DMS 273 (cell line): ENCODE measurements around the gene HDAC10.

ENCODE experiments used
- DNase-seq: peaks from one replicate; lab custom pipeline; 2025; ENCODE audit not compliant: unreplicated experiment; lab: John Stamatoyannopoulos, UW

The HDAC10 gene

DNA sequence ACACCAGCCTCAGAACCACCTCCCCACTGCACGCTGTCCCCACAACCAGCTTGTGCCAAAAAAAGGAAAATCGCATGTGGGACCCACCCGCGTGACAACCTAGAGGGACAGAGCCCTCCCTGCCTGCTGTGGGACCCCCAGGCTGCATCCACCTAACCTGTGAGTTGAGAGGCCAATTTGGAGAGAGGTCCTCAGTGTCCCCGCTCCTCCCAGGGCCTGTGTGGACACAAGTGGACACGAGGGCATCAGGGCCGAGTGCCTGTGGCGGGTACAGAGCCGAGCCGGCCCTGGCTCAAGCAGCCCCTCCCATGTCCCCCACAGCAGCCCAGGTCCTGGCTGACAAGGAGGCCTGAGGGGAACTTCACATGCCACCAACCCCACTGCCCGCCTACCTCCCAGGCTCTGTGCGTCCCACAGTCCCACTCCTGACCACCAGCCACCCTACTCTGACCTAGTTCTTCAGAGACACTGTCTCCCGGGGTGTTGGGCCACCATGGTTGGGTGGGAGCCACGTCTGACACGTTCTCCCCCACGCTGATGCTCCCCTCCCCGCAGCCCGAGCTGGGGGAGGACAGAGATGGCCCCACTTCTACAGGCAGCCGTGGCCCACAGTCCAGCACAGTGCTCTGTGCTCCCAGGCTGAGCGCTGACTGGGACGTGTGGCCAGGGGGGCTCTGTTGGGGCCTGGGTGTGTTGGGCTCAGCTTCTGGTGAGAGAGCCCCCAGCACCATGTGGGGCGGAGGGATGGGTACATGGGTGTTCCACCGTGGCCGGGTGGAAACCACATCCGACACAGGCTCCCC, 31.1 kb downstream of the HDAC10 start:
- no peak for DNase-seq

DNA sequence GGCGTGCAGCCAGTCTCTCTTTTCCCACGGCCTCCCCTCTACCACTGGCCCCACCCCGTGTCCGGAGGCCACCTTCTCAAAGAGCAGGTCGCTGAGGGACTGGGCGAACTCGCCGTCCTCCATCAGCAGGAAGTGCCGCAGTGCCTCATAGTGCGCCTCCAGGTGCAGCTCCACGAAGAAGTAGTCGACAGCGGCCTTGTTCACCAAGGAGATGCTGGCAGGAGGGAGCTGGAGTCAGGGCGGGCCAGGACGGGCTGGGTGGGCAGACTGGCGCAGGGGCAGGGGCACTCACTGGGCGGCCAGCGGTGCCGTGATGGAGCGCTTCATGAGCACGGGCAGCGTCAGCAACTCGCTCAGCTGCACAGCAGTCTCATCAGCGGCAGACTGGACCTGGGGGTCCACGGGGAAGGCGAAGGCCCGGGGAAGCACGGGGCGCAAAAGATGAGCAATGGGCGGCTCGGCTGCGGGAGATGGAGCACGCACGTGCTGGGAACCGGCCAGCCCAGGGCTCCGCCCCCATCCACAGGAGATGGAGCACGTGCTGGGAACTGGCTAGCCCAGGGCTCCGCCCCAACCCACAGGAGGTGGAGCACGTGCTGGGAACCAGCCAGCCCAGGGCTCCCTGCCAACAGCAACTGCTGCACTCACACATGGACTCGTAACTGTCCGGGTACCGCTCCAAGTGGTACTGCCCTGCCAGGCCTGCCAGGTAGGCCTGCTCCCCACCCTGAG, 31.9 kb downstream of the HDAC10 start:
- peak; percentile 83 for DNase-seq

DNA sequence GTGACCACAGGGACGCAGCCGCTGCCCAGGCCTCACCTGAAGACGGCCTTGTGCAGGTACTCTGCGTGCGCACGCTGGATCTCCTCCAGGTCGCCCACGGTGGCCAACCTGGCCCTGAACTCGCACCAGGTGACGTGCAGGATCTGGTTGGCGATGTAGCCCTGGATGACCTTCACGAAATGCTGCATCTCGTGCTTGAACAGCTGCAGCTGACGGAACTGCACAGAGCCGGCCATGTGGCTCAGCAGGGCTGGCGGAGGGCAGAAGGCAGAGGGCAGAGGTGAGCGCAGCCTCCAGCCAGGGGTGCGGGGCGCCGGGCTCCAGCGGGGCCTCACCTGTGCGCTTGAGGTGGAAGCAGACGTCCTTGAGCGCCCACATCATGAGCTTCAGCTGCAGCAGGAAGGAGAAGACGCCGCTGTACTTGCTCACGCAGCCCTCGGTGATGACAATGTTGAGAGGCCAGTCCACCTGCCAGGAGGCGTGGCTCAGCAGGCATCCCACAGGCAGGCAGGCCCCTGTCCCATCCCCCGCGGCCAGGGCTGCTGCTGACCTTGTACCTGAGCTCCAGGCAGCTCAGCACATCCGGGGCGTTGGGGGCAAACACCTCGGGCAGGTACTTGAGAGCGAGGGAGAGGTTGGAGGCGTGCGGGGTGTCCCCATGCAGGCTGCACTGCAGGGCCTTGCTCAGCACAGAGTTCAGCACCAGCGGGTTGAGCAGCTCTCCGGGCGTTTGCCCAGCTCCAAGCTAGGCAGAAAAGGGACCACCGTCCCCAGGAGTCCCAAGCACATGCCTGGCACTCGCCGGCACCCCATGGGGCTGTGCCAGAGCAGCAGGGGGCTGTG, 32.7 kb downstream of the HDAC10 start:
- DNase-seq, result no peak

DNA sequence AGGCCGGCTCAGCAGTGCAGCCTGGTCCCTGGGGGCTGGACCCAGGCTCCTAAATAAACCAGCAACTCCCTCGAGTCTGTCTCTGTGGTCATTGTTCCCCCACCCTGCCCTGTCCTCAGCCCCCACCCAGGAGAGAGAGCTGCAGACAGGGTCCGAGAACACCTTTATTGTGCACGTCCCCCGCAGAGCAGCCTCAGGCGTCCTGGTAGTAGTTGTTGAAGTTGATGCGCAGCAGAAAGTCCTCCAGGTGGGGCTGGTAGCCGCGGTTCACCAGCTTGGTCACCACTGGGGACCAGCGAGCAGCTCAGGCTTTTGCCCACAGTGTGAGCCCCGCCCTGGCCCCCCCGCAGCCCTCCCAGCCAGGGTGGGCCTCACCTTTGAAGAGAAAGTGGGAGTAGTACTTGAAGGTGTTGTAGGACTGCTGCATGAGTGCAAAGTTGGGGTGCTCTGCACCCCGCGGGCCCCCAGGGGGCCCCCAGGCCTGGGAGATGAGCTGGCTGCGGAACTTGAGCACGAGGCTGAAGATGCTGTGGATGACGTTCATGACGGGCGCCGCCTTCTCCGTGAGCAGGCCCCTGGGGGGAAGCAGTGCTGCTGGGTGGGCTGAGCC, 33.4 kb downstream of the HDAC10 start:
- no peak for DNase-seq

DNA sequence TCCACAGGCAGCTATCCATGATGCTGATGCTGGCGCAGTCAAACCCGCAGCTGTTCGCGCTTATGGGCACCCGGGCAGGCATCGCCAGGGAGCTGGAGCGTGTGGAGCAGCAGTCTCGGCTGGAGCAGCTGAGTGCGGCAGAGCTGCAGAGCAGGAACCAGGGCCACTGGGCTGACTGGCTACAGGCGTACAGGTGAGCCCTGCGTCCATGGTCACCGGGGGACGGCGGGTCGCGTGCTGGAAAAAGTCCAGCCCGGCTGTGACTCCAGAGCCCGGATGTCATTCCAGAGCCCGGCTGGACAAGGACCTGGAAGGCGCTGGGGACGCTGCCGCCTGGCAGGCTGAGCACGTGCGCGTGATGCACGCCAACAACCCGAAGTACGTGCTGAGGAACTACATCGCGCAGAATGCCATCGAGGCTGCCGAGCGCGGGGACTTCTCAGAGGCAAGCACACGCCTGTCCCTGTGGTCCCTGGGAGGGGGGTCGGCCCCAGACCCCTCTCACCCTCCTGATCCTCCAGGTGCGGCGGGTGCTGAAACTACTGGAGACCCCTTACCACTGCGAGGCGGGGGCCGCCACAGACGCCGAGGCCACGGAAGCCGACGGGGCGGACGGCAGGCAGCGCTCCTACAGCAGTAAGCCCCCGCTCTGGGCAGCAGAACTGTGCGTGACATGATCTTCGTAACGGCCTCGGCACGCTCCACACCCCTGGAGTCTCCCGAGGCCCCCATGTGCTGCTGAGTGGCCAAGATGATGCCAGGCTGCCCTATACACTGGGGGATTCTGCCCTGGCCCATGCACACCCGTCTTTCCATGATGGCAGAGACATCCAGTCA, 34.2 kb downstream of the HDAC10 start:
- no peak for DNase-seq

DNA sequence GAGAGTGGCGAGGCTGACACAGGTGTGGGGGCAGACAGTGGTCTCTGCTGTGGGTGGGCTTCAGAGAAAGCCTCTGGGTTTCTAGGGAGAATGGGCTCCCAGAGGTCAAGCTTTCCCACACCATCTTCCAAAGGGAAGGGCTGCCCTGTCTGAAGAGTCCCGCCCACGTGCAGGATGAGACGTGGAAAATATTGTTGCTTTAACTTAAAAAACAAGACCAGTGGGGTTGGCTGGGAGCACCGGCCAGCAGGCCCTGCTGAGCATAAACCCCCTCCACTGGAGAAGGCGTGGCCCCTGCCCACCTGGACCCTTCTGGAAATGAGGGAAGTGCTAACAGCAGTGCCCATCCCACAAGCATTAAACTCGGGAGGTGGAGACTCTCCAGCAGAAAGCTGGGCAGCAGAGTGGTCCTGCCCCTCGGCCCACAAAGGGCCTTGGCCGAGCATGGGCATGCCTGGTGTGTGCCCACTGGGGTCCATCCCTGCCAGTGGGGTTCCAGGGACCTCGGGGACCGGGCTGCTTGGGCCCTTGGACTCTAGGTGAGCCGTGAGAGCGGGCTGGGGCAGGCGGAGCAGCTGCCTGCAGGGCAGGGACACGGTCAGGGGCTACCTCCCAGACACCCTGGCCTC, 34.9 kb downstream of the HDAC10 start:
- no peak for DNase-seq

DNA sequence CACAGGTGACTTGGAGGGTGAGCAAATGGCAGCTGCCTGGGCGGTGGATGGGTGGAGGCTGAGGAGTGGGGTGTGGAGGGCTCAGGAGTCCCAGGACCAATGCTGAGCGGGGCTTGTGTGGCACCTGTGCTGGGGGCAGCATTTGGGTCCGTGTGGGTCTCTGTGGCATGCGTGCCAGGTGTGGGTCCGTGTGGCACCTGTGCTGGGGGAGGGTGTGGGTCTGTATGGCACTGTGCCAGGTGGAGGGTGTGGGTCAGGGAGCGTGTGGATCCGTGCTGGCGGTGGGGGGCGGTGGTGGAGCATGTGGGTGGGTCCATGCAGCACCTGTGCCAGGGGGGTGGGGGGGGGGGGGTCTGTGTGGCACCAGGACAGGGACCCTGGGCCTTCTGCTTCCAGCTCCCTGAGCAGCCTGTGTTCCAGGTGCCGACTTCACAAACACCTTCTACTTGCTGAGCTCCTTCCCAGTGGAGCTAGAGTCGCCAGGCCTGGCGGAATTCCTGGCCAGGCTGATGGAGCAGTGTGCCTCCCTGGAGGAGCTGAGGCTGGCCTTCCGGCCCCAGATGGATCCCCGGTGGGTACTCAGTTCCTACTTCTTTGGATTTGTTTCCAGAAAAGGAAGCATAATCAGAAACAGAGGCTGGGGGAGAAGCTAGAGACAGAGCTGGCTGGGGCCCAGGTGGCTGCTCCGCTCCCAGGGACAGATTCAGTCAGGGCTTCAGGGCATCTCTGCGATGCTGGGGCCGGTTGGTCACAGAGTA, 35.6 kb downstream of the HDAC10 start:
- DNase-seq, result no peak

DNA sequence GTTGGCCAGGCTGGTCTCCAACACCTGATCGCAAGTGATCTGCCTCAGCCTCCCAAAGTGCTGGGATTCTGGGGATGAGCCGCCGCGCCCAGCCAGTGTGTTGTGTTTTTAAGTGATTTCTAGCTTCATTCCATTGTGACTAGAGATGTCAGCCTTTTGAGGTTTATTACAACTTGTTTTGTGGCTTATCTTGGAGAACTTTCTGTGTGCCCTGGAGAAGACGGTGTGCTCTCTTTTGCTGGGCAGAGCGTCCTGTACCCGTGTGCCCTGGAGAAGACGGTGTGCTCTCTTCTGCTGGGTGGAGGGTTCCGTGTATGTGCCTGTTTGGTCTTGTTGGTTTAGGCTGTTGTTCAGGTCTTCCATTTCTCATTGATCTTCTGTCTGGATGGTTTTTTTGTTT, 37.8 kb downstream of the HDAC10 start:
- DNase-seq, result no peak

DNA sequence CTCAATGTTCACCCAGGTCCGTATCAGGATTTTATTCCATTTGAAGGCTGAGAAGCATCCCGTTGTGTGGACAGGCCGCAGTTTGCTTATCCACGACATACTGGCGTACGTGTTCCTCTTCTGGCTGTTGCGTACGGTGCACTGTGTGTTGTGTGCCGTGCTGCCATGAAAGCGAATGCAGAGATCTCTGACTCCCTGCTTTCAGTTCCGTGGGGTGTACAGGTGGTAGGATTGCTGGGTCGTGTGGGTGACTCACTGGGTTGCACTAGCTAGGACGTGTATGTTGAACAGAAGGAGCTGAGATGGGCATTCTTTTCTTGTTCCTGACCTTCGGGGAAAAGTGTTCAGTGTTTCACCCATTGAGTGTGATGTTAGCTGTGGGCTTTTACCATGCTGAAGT, 39.9 kb downstream of the HDAC10 start:
- no peak for DNase-seq

DNA sequence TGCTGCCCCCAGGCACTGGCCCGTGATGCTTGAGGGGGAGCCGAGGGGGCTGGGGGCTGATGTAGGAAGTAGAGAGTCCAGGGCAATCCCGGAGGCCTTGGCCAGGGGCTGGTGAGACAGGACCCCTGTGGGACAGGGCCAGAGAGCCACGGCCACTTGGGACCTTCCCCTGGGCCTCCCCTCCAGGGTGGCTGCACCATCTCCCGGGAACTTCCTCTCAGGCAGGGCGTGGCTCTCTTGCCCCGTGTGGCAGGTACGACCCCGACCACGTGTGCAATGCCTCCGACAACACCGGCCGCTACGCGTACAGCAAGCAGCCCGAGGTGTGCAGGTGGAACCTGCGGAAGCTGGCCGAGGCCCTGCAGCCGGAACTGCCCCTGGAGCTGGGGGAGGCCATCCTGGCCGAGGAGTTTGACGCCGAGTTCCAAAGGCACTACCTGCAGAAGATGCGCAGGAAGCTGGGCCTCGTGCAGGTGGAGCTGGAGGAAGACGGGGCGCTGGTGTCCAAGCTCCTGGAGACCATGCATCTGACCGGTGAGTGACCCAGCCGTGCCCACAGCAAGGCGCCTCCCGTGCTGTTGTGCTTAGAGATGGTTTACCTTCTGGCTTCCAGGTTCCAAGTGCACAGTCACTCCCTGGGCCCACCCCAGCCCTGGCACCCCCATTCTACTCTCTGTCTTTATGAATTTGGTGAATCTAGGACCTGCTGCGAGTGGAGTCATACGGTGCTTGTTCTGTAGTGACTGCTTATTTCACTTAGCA, 40.5 kb downstream of the HDAC10 start:
- DNase-seq, result no peak

DNA sequence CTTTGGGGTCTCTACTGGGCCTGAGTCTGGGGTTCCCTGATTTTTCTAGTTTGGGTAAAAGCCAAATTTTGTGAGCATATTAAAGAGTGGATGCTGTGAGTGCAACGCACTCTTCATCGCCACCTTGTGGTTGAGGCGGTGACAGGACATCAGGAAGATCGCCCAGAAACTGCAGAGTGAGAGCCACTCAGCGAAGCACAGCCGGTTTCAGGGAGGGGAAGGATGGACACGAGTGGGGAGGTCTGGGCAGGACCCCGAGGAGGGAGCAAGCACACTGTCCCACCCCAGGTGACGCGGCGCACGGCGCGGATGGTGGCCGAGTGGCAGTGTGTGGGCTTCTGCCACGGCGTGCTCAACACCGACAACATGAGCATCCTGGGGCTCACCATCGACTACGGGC, 41.2 kb downstream of the HDAC10 start:
- DNase-seq, result peak; percentile 78

DNA sequence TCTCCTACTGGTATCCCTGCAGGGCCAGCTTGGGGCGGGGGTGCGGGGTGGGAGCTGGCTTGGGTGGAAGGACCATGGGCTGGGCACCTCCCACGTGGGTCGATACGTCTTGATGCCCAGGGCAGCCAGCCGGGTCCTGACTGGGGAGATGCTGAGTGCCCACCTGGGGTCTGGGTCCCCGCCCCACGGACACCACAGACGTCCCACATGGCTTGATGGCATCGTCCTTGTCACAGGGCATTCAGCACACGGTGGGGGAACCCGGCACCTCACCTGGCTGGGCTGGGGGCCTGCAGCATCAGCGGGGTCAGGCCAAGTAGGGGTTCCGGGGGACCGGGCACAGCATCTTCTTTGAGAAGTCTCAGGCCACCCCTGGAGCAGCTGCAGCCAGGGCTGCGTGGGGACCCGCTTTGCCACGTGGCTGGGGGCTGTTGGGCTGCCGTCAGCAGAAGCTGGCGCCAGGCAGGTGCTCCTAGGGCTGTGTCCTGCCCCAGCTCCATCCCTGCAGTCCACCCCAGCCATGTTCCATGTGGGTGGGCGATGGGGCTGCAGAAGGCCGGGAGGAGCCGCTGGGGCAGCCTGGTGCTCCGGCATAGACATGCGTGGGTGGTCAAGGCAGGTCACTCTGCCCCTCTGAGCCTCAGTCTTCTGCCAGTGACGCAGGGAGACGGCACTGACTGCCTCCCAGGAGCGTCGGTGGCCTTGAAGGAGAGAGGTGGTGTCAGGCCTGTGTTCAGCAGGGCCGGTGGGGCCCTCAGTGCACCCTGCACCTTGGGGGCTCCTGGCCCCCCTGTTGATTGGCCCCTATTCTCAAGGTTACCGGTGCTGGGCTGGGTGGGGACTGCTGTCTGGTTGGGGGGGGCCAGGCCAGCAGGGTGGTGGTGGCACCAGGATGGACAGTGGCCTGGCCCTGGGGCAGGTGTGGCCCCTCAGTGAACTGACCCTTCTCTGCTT, 41.8 kb downstream of the HDAC10 start:
- no peak for DNase-seq

DNA sequence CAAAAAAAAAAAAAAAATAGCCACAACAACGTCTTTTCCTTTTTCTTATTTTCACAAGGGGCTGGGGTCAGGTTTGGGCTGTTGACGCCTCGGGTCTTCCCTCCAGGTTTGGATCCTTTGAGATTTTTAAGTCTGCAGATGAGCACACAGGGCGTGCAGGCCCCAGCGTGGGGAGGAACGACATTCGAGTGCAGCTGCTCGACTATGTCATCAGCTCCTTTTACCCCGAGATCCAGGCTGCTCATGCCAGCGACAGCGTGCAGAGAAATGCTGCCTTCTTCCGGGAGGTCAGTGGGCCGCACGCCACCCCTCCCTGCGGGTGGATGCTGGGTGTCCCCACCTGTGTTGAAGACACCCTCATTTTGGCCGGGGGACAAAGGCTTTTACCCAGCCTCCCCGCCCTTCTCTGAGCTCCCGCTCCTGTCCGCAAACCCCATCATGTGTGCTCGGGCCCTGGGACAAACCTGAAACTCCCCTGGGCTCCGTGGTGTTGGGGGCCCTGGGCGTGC, 42.6 kb downstream of the HDAC10 start:
- no peak for DNase-seq

DNA sequence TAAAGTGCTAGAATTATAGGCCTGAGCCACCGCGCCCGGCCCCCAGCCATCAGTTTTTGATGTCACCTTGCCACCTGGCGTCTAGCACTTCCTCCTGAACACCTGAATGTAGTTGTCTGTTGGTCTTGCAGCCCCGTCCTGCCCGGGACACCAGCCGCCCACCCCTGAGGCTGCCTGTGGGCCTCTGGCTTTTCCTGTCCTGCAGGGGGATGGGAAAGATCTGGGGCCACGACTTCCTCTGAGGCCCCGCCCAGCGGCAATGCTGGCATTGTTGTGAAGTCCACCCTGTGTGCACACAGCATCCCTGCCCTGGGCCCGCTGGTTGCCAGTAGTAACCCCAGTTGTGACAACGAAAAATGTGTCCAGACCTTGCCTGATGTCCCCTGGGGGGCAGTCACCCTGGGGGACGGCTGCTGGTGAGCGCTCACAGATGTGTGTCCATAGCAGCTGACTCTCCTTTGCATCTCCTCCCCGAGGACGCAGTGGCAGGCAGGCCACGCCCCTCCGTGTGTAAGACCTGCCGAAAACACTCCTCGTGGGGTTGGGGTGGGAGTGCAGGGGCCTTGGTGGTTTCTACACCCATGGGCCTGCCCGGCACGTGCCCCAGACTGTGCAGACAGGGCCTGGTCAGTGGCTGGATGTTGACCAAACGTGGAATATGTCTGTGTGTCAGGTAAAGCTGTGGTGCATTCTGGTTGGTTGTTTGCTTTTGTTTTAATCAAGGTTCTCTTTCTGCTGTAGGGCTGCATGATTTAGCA, 43.5 kb downstream of the HDAC10 start:
- DNase-seq, result no peak

DNA sequence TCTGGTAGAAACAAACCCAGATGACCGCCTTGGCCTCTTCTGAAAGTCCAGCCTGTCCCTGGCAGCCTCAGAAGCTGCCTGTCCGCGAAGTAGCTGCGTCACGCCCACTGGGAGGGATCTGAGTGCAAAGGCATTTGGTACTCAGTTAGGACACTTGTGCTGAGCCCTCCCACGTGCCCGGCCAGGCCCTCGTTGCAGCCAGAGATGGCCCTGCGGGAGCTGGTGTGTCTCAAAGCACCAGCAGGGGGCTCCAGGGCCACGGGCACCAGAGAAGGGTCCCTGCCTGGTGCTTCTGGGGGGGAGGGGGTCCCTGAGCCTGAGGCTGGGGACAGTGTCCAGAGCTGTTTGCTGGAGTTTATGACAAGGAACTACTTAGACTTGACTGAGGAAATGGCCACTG, 44.5 kb downstream of the HDAC10 start:
- DNase-seq, result peak; percentile 45

DNA sequence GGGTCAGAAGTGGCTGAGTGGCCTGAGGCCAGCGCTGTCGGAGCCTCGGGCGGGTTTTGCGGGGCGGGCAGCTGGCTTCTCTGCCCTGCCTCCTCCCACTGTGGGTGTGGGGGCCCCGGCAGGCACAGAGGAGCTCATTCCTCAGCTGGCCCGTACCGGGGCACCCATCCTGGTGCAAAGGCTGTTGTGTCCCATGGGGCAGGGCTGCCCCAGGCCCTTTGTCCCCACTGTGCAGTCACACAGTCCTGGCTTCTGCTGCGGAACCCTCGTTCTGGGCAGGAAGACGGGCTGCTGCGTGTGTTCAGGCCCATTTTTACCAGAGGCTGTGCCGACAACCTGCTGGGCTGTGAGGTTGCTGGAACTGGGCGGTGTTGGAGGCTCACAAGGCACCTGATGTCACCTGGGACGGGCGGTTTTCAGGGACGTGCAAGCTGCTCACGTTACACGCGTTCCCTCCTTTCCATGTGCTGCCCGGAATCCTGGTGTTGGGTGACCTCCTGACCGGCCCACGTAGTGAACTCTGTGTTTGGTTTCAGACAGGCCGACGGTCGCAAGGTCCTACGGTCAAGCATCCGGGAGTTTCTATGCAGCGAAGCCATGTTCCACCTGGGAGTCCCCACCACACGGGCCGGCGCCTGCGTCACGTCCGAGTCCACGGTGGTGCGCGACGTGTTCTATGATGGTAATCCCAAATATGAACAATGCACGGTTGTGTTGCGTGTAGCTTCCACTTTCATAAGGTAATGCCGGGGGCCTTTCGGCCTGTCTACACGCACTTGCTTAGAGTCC, 45.1 kb downstream of the HDAC10 start:
- DNase-seq, result no peak
